ENCODE results near the gene JTB. TPM values are rescaled to one million over a fixed set of nuclear protein-coding genes. Genes with fewer than 3 reads are reported as not detected.
A peak's percentile ranks its signal among the peaks of the same experiment; 100 is the strongest.

The JTB gene
- total RNA-seq, 2 donors from 2014 or later: 184 to 266 TPM

- no peak for TF ChIP-seq CTCF (IDR thresholded peaks at IDR 0.05)
- peaks cover 16 to 28% of the 10 kb centered on the region in 2 donors for H3K4me1 ChIP-seq (ENCODE audit: control insufficient read depth in 1 of 2, low read depth in 2 of 2)
- DNase-seq (ENCODE audit: low spot score) (no peak), ATAC-seq (ENCODE audit: insufficient number of reproducible peaks, low FRiP score, low read depth) (no peak)
- no peaks in the 10 kb centered on the region for H3K27me3 ChIP-seq (replicated peaks; ENCODE audit: insufficient read depth)
- peaks cover 23% of the 10 kb centered on the region for H3K36me3 ChIP-seq
- H3K9me3 ChIP-seq: no peaks in the 10 kb centered on the region
- H3K27ac ChIP-seq: peak overlapping the region; percentile 94 to 98
- peak overlapping the region; percentile 95 for H3K4me3 ChIP-seq
Observed at GRCh38 chr1:153991806-153992205, 14.3 kb upstream of the JTB start.

GRCh38 chr1:153991151-153991630 lies 13.7 kb upstream of the JTB start:
- Histone ChIP-seq H3K4me3 (peak overlapping the region; percentile 95), H3K4me1 (ENCODE audit: control insufficient read depth in 1 of 2, low read depth in 2 of 2) (peaks cover 16 to 28% of the 10 kb centered on the region in 2 donors), H3K36me3 (peaks cover 23% of the 10 kb centered on the region), H3K9me3 (no peaks in the 10 kb centered on the region), H3K27ac (peak overlapping the region; percentile 94 to 98), H3K27me3 (replicated peaks; ENCODE audit: insufficient read depth) (no peaks in the 10 kb centered on the region)
- TF ChIP-seq CTCF (IDR thresholded peaks at IDR 0.05): no peak
- DNase-seq (ENCODE audit: low spot score) (no peak), ATAC-seq (ENCODE audit: insufficient number of reproducible peaks, low FRiP score, low read depth) (no peak)

- Histone ChIP-seq H3K4me1 (ENCODE audit: control insufficient read depth in 1 of 2, low read depth in 2 of 2) (peaks cover 16 to 28% of the 10 kb centered on the region in 2 donors), H3K36me3 (peaks cover 23% of the 10 kb centered on the region), H3K27me3 (replicated peaks; ENCODE audit: insufficient read depth) (no peaks in the 10 kb centered on the region), H3K9me3 (no peaks in the 10 kb centered on the region), H3K4me3 (peak within 1 kb of the TSS; percentile 95), H3K27ac (peak within 1 kb of the TSS; percentile 94 to 98)
- TF ChIP-seq CTCF (IDR thresholded peaks at IDR 0.05): no peak
- ATAC-seq (ENCODE audit: insufficient number of reproducible peaks, low FRiP score, low read depth): peak; percentile 83
- DNase-seq (ENCODE audit: low spot score): peak; percentile 91
Observed at GRCh38 chr1:153990468-153991150, 13.1 kb upstream of the JTB start, which contains the start of gene RPS27. Gene RPS27, plus strand, starts transcription at chr1:153990762. Its CDS starts 35 bp downstream, at chr1:153990797.

- peak overlapping the region in 1 of 2 donors; percentile 92 for H3K27ac ChIP-seq
- DNase-seq (ENCODE audit: low spot score): no peak
- no peak for ATAC-seq (ENCODE audit: insufficient number of reproducible peaks, low FRiP score, low read depth)
- peaks cover 23 to 34% of the 10 kb centered on the region in 2 donors for H3K4me1 ChIP-seq (ENCODE audit: control insufficient read depth in 1 of 2, low read depth in 2 of 2)
- H3K4me3 ChIP-seq: no peak overlapping the region
- no peaks in the 10 kb centered on the region for H3K27me3 ChIP-seq (replicated peaks; ENCODE audit: insufficient read depth)
- no peak for TF ChIP-seq CTCF (IDR thresholded peaks at IDR 0.05)
- H3K9me3 ChIP-seq: no peaks in the 10 kb centered on the region
- peaks cover 8% of the 10 kb centered on the region for H3K36me3 ChIP-seq
Observed at GRCh38 chr1:153987621-153988020, 10.1 kb upstream of the JTB start.

- DNase-seq (ENCODE audit: low spot score): peak; percentile 33
- peak within 1 kb of the TSS; percentile 92 to 93 for H3K27ac ChIP-seq
- no peak for TF ChIP-seq CTCF (IDR thresholded peaks at IDR 0.05)
- no peaks in the 10 kb centered on the region for H3K27me3 ChIP-seq (replicated peaks; ENCODE audit: insufficient read depth)
- ATAC-seq (ENCODE audit: insufficient number of reproducible peaks, low FRiP score, low read depth): peak; percentile 64
- no peaks in the 10 kb centered on the region for H3K36me3 ChIP-seq
- peak within 1 kb of the TSS; percentile 81 for H3K4me3 ChIP-seq
- H3K4me1 ChIP-seq (ENCODE audit: control insufficient read depth in 1 of 2, low read depth in 2 of 2): peaks cover 13 to 19% of the 10 kb centered on the region in 2 donors
- no peaks in the 10 kb centered on the region for H3K9me3 ChIP-seq
Observed at GRCh38 chr1:153985941-153986761, 8.7 kb upstream of the JTB start, which contains the start of gene RAB13. Gene RAB13, minus strand, starts transcription at chr1:153986339. Its CDS starts 103 bp downstream, at chr1:153986236.
